Astrocyte (in vitro differentiated cells and primary cell): ENCODE measurements around the gene MTFR2.

Source experiments
- EZH2 ChIP-seq: IDR thresholded peaks from 2 replicates; pipeline ENCODE4 v1.6.1; 2012; ENCODE audit warnings: mild to moderate bottlenecking, low read length, inconsistent platforms; ENCODE audit not compliant: insufficient read depth
- TF ChIP-seq, protein P1 (sequence below): IDR thresholded peaks from 2 replicates; pipeline ENCODE4 v1.5.1; 2011; ENCODE audit warnings: low read depth, mild to moderate bottlenecking, inconsistent platforms, low read length, moderate library complexity; ENCODE audit not compliant: insufficient read depth

DNA sequence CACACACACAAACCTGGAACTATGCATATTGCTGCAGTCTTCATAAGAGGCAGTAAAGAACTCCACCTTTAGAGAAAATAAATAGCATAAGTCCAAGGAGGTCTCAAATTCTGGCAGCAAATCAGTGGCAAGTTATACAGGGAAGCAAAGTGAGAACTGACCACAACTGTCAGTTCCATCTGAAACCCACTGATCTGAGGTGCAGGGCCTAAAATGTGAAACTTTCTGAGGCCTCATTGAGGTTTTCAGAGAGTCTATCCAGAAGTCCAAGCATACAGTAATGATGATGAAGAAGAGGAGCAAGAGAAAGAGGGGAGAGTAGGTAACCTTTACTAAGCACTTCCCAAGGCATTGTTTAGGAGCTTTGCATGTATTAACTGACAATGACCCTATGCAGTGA lies 36.3 kb downstream of the MTFR2 start:
- TF ChIP-seq, protein P1, sequence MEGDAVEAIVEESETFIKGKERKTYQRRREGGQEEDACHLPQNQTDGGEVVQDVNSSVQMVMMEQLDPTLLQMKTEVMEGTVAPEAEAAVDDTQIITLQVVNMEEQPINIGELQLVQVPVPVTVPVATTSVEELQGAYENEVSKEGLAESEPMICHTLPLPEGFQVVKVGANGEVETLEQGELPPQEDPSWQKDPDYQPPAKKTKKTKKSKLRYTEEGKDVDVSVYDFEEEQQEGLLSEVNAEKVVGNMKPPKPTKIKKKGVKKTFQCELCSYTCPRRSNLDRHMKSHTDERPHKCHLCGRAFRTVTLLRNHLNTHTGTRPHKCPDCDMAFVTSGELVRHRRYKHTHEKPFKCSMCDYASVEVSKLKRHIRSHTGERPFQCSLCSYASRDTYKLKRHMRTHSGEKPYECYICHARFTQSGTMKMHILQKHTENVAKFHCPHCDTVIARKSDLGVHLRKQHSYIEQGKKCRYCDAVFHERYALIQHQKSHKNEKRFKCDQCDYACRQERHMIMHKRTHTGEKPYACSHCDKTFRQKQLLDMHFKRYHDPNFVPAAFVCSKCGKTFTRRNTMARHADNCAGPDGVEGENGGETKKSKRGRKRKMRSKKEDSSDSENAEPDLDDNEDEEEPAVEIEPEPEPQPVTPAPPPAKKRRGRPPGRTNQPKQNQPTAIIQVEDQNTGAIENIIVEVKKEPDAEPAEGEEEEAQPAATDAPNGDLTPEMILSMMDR, result no peak
- no peak for TF ChIP-seq EZH2
